IMR-90 (cell line): ENCODE data around the gene TK2.

Experiments
- BHLHE40 ChIP-seq: fragments of 150-350 bp; IDR thresholded peaks from 2 replicates; pipeline ENCODE4 v1.6.1; 2016; ENCODE audit warnings: mild to moderate bottlenecking, low read depth, low read length
- CEBPB ChIP-seq: IDR thresholded peaks from 2 replicates; pipeline ENCODE4 v1.6.1; 2012; ENCODE audit warnings: low read depth, low read length, improper control_type of control experiment
- CTCF ChIP-seq: conservative IDR thresholded peaks from 2 replicates; pipeline ENCODE4 v1.5.1; 2012; ENCODE audit warnings: mild to moderate bottlenecking, low read depth, low read length, improper control_type of control experiment
- FOS ChIP-seq: fragments of 150-350 bp; IDR thresholded peaks from 2 replicates; pipeline ENCODE4 v1.6.1; 2016; ENCODE audit warnings: low read depth, low read length
- MXI1 ChIP-seq: IDR thresholded peaks from 2 replicates; pipeline ENCODE4 v1.6.1; 2012; ENCODE audit warnings: low read depth, mild to moderate bottlenecking, low read length, moderate library complexity, borderline replicate concordance
- POLR2A ChIP-seq: IDR thresholded peaks from 2 replicates; pipeline ENCODE4 v1.6.1; 2012; ENCODE audit warnings: mild to moderate bottlenecking, low read depth, low read length
- RAD21 ChIP-seq: IDR thresholded peaks from 2 replicates; pipeline ENCODE4 v1.6.1; 2012; ENCODE audit warnings: low read length, improper control_type of control experiment
- RCOR1 ChIP-seq: IDR thresholded peaks from 2 replicates; pipeline ENCODE4 v1.6.1; 2012; ENCODE audit warnings: mild to moderate bottlenecking, low read length, improper control_type of control experiment; ENCODE audit not compliant: insufficient replicate concordance
- RFX5 ChIP-seq: IDR thresholded peaks from 2 replicates; pipeline ENCODE4 v1.8.0; 2012; ENCODE audit warnings: low read depth, mild to moderate bottlenecking, low read length, moderate library complexity
- SMC3 ChIP-seq: fragments of 150-350 bp; IDR thresholded peaks from 2 replicates; pipeline ENCODE4 v1.6.1; 2016; ENCODE audit warnings: low read depth, mild to moderate bottlenecking, antibody characterized with exemption, low read length, moderate library complexity
- USF2 ChIP-seq: fragments of 150-350 bp; IDR thresholded peaks from 2 replicates; pipeline ENCODE4 v1.6.1; 2017; ENCODE audit warnings: mild to moderate bottlenecking, antibody characterized with exemption, low read length, low read depth
- TF ChIP-seq, protein P1 (sequence below): fragments of 150-350 bp; IDR thresholded peaks from 2 replicates; pipeline ENCODE4 v1.6.1; 2016; ENCODE audit warnings: low read depth, mild to moderate bottlenecking, low read length, moderate library complexity, borderline replicate concordance

DNA sequence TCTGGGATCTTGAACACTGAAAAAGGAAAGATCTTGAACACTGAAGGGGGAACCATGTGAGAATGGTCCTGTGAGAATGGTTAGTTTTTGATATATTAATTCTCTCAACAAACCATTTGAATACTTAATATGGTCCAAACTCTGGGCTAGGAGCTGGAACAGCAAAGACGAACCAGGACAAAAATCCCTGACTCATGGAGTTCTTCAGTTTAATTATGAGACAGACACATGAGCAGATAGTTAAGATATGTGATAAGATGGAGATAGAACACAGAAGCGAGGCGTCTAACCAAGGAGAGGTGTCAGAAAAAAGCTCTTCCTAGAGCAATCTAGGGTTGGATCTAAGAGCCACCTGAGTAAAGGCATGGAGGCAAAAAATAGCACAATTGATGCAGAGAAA lies 4.1 kb upstream of the TK2 start:
- TF ChIP-seq CTCF (no peak), POLR2A (no peak), RAD21 (no peak), RFX5 (no peak), SMC3 (no peak), MXI1 (no peak), CEBPB (no peak), FOS (no peak), USF2 (no peak), RCOR1 (no peak), BHLHE40 (no peak)
- TF ChIP-seq, protein P1, sequence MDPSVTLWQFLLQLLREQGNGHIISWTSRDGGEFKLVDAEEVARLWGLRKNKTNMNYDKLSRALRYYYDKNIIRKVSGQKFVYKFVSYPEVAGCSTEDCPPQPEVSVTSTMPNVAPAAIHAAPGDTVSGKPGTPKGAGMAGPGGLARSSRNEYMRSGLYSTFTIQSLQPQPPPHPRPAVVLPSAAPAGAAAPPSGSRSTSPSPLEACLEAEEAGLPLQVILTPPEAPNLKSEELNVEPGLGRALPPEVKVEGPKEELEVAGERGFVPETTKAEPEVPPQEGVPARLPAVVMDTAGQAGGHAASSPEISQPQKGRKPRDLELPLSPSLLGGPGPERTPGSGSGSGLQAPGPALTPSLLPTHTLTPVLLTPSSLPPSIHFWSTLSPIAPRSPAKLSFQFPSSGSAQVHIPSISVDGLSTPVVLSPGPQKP, result no peak
